NAMALWA (cell line): ENCODE results near the gene SNRNP35.
"Not testable (repeated sequence)": the region's sequence is repeated elsewhere in the genome, so short reads cannot be mapped to it uniquely, and the experiment has no call there.

Experiments used
- DNase-seq: peaks from one replicate; pipeline ENCODE4 v3.0.0-alpha.2; 2015; ENCODE audit warnings: low spot score

Gene SNRNP35

GRCh38 chr12:123457980-123458779 lies at the start of gene SNRNP35:
TSS of gene SNRNP35 (plus strand) at chr12:123458139. CDS start at chr12:123465541, 7,402 bp downstream.
- DNase-seq, result peak; percentile 89

- not testable (repeated sequence) for DNase-seq
These were observed 49.3 kb upstream of the SNRNP35 start for GRCh38 chr12:123408619-123409018.

- not testable (repeated sequence) for DNase-seq
These were observed 48.5 kb upstream of the SNRNP35 start for GRCh38 chr12:123409284-123410040.

- no peak for DNase-seq
These were observed 47.9 kb upstream of the SNRNP35 start for GRCh38 chr12:123410041-123410412.

- DNase-seq, result no peak
These were observed 36.6 kb upstream of the SNRNP35 start for GRCh38 chr12:123421314-123421713.

GRCh38 chr12:123427036-123427769 lies 30.7 kb upstream of the SNRNP35 start:
- DNase-seq, result peak; percentile 97

- DNase-seq, result no peak
These were observed 29.3 kb upstream of the SNRNP35 start for GRCh38 chr12:123428591-123428990.

GRCh38 chr12:123429101-123429500 lies 28.8 kb upstream of the SNRNP35 start:
- not testable (repeated sequence) for DNase-seq

- not testable (repeated sequence) for DNase-seq
These were observed 25.8 kb upstream of the SNRNP35 start for GRCh38 chr12:123431951-123432817.

GRCh38 chr12:123433615-123434014 lies 24.3 kb upstream of the SNRNP35 start:
- DNase-seq, result no peak

- no peak for DNase-seq
These were observed 22.3 kb upstream of the SNRNP35 start for GRCh38 chr12:123435636-123436016.

GRCh38 chr12:123436017-123436964 lies 21.6 kb upstream of the SNRNP35 start, which contains the start of gene RILPL2:
TSS of gene RILPL2 (minus strand) at chr12:123436684. CDS start at chr12:123436420, 264 bp downstream.
- DNase-seq, result peak; percentile 87

- no peak for DNase-seq
These were observed 16.3 kb upstream of the SNRNP35 start for GRCh38 chr12:123441523-123442164.

- DNase-seq, result no peak
These were observed 15.2 kb upstream of the SNRNP35 start for GRCh38 chr12:123442774-123443173.

- DNase-seq, result no peak
These were observed 13.6 kb upstream of the SNRNP35 start for GRCh38 chr12:123444092-123445026.

- no peak for DNase-seq
These were observed 12.3 kb upstream of the SNRNP35 start for GRCh38 chr12:123445388-123446332.

GRCh38 chr12:123446333-123446713 lies 11.6 kb upstream of the SNRNP35 start:
- DNase-seq, result no peak
